Astrocyte of the hippocampus (primary cell): Measurements from ENCODE around the gene IQCF6.
"Not testable (repeated sequence)": the region's sequence is repeated elsewhere in the genome, so short reads cannot be mapped to it uniquely, and the experiment has no call there.

Experiments
- DNase-seq: peaks from one replicate; pipeline ENCODE4 v3.0.0; 2011; ENCODE audit warnings: low read depth, low spot score

Gene IQCF6

GRCh38 chr3:51773529-51774056 is 5.4 kb downstream of the IQCF6 start:
- no peak for DNase-seq

GRCh38 chr3:51759203-51759602 is 19.8 kb downstream of the IQCF6 start:
- DNase-seq, result no peak

GRCh38 chr3:51753763-51754750 is 25.0 kb downstream of the IQCF6 start:
- DNase-seq, result not testable (repeated sequence)

GRCh38 chr3:51751287-51751686 is 27.8 kb downstream of the IQCF6 start:
- no peak for DNase-seq

- no peak for DNase-seq
These were observed 28.2 kb downstream of the IQCF6 start for GRCh38 chr3:51750878-51751277.

GRCh38 chr3:51748327-51748726 is 30.7 kb downstream of the IQCF6 start:
- DNase-seq, result no peak

GRCh38 chr3:51747840-51748239 is 31.2 kb downstream of the IQCF6 start:
- DNase-seq, result no peak

- DNase-seq, result not testable (repeated sequence)
These were observed 36.1 kb downstream of the IQCF6 start for GRCh38 chr3:51742978-51743377.

GRCh38 chr3:51742320-51742719 is 36.7 kb downstream of the IQCF6 start:
- not testable (repeated sequence) for DNase-seq

GRCh38 chr3:51739110-51739509 is 39.9 kb downstream of the IQCF6 start:
- no peak for DNase-seq

- DNase-seq, result no peak
These were observed 43.1 kb downstream of the IQCF6 start for GRCh38 chr3:51735950-51736349.

- DNase-seq, result no peak
These were observed 44.0 kb downstream of the IQCF6 start for GRCh38 chr3:51735039-51735438.

- no peak for DNase-seq
These were observed 44.5 kb downstream of the IQCF6 start for GRCh38 chr3:51734572-51734907.

- no peak for DNase-seq
These were observed 45.0 kb downstream of the IQCF6 start for GRCh38 chr3:51733859-51734571.

GRCh38 chr3:51729042-51729633 is 49.9 kb downstream of the IQCF6 start:
- DNase-seq, result peak; percentile 20
